HG02759 (cell line): ENCODE data around the gene CDKAL1.

Experiments
- ATAC-seq: cut with Tn5 transposase; IDR thresholded peaks from one replicate; pipeline ENCODE4 v1.9.1; 2021; ENCODE audit warnings: mild to moderate bottlenecking, moderate library complexity; ENCODE audit not compliant: unreplicated experiment

CDKAL1 gene

GRCh38 chr6:20997770-20998147 lies 463.5 kb downstream of the CDKAL1 start:
- ATAC-seq: no peak

- ATAC-seq: no peak
These were observed 464.6 kb downstream of the CDKAL1 start for GRCh38 chr6:20998748-20999448.

- ATAC-seq: no peak
These were observed 466.1 kb downstream of the CDKAL1 start for GRCh38 chr6:21000331-21000801.

GRCh38 chr6:21001736-21002135 lies 467.5 kb downstream of the CDKAL1 start:
- no peak for ATAC-seq

- peak; percentile 72 for ATAC-seq
These were observed 469.7 kb downstream of the CDKAL1 start for GRCh38 chr6:21003780-21004541.

GRCh38 chr6:21005816-21006570 lies 471.7 kb downstream of the CDKAL1 start:
- peak; percentile 67 for ATAC-seq

GRCh38 chr6:21019614-21020013 lies 485.4 kb downstream of the CDKAL1 start:
- ATAC-seq: no peak

- ATAC-seq: peak; percentile 97
These were observed 488.3 kb downstream of the CDKAL1 start for GRCh38 chr6:21022343-21023107.

- ATAC-seq: no peak
These were observed 489.0 kb downstream of the CDKAL1 start for GRCh38 chr6:21023210-21023609.

- no peak for ATAC-seq
These were observed 490.4 kb downstream of the CDKAL1 start for GRCh38 chr6:21024616-21025015.

GRCh38 chr6:21026576-21027273 lies 492.5 kb downstream of the CDKAL1 start:
- no peak for ATAC-seq

GRCh38 chr6:21027507-21027906 lies 493.2 kb downstream of the CDKAL1 start:
- ATAC-seq: no peak

GRCh38 chr6:21031182-21031581 lies 496.9 kb downstream of the CDKAL1 start:
- no peak for ATAC-seq

GRCh38 chr6:21033084-21033483 lies 498.8 kb downstream of the CDKAL1 start:
- ATAC-seq: no peak

GRCh38 chr6:21033575-21034026 lies 499.3 kb downstream of the CDKAL1 start:
- ATAC-seq: no peak

- no peak for ATAC-seq
These were observed 500.1 kb downstream of the CDKAL1 start for GRCh38 chr6:21034345-21034744.

GRCh38 chr6:21037453-21037852 lies 503.2 kb downstream of the CDKAL1 start:
- peak; percentile 65 for ATAC-seq

- ATAC-seq: no peak
These were observed 505.7 kb downstream of the CDKAL1 start for GRCh38 chr6:21039926-21040325.

GRCh38 chr6:21045135-21045700 lies 511.0 kb downstream of the CDKAL1 start:
- ATAC-seq: no peak

GRCh38 chr6:21046276-21046675 lies 512.0 kb downstream of the CDKAL1 start:
- no peak for ATAC-seq
